NCI-H2171 treated with DMSO at 0.1 percent for 48 hours (cell line): ENCODE data around the gene ANKRD26.
A peak's percentile ranks its signal among the peaks of the same experiment; 100 is the strongest.
"Not testable (repeated sequence)": the region's sequence is repeated elsewhere in the genome, so short reads cannot be mapped to it uniquely, and the experiment has no call there.

ENCODE experiments used
- DNase-seq: peaks from one replicate; lab custom pipeline; 2025; lab: John Stamatoyannopoulos, UW

Gene ANKRD26

GRCh38 chr10:27099916-27100812 lies at the start of gene ANKRD26:
Gene ANKRD26 (minus strand): TSS chr10:27100494. CDS start chr10:27100326, 168 bp downstream.
- DNase-seq = peak; percentile 93

GRCh38 chr10:27147701-27148100 lies 47.4 kb upstream of the ANKRD26 start:
- DNase-seq = no peak

- DNase-seq = no peak
Observed at GRCh38 chr10:27145937-27146336, 45.6 kb upstream of the ANKRD26 start.

- no peak for DNase-seq
Observed at GRCh38 chr10:27143686-27144085, 43.4 kb upstream of the ANKRD26 start.

GRCh38 chr10:27138277-27138676 lies 38.0 kb upstream of the ANKRD26 start:
- DNase-seq = no peak

GRCh38 chr10:27134371-27134770 lies 34.1 kb upstream of the ANKRD26 start:
- no peak for DNase-seq

GRCh38 chr10:27108165-27108564 lies 7.9 kb upstream of the ANKRD26 start:
- DNase-seq = no peak

GRCh38 chr10:27104919-27105318 lies 4.6 kb upstream of the ANKRD26 start:
- no peak for DNase-seq

- DNase-seq = peak; percentile 37
Observed at GRCh38 chr10:27100813-27101347, 586 bp upstream of the ANKRD26 start.

GRCh38 chr10:27099448-27099847 lies 846 bp downstream of the ANKRD26 start:
- DNase-seq = no peak

- no peak for DNase-seq
Observed at GRCh38 chr10:27088119-27089044, 11.9 kb downstream of the ANKRD26 start.

- DNase-seq = no peak
Observed at GRCh38 chr10:27072436-27073114, 27.7 kb downstream of the ANKRD26 start.

GRCh38 chr10:27068217-27068891 lies 31.9 kb downstream of the ANKRD26 start:
- no peak for DNase-seq

- DNase-seq = no peak
Observed at GRCh38 chr10:27065084-27065483, 35.2 kb downstream of the ANKRD26 start.

GRCh38 chr10:27052656-27053055 lies 47.6 kb downstream of the ANKRD26 start:
- no peak for DNase-seq

GRCh38 chr10:27045247-27045646 lies 55.0 kb downstream of the ANKRD26 start:
- not testable (repeated sequence) for DNase-seq

- no peak for DNase-seq
Observed at GRCh38 chr10:27041196-27041595, 59.1 kb downstream of the ANKRD26 start.

- no peak for DNase-seq
Observed at GRCh38 chr10:27038168-27038567, 62.1 kb downstream of the ANKRD26 start.

- no peak for DNase-seq
Observed at GRCh38 chr10:27035163-27035562, 65.1 kb downstream of the ANKRD26 start.

- no peak for DNase-seq
Observed at GRCh38 chr10:27030060-27030459, 70.2 kb downstream of the ANKRD26 start.

- no peak for DNase-seq
Observed at GRCh38 chr10:27022048-27022447, 78.2 kb downstream of the ANKRD26 start.
